Stimulated activated CD4-positive, alpha-beta T cell treated with anti-CD3 and anti-CD28 coated beads, Interleukin-4, amount 100 ng/mL, for 1 hour (primary cell): Measurements from ENCODE around the gene CAMKMT.
"Not testable (repeated sequence)": the region's sequence is repeated elsewhere in the genome, so short reads cannot be mapped to it uniquely, and the experiment has no call there.

Experiments used
- DNase-seq: peaks from one replicate; pipeline ENCODE4 v3.0.0-alpha.2; 2020

Gene CAMKMT

GRCh38 chr2:44362207-44363015, 664 bp downstream of the CAMKMT start:
- peak; percentile 48 for DNase-seq

- no peak for DNase-seq
Observed at GRCh38 chr2:44364604-44365003, 2.9 kb downstream of the CAMKMT start.

DNA sequence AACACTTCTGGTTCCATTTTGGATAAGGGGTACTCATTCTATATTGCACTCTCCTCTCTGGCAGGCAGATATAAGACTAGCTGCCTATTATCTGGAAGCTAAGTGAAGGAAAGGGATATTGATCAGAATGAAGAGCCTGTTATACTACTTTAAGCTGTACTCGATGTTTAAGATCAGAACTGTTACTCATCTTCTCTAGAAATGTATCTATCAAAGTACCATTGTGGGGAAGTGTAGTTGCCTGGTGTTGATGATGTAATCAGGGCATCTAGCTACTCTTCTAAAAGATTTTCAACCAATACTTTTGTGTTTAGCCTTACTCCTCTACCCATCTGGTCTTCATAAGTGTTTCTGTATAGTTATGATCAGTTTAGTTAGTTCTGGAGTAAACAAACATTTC, 5.8 kb downstream of the CAMKMT start:
- DNase-seq: no peak

- DNase-seq: no peak
Observed at GRCh38 chr2:44369392-44369791, 7.6 kb downstream of the CAMKMT start.

- DNase-seq: no peak
Observed at GRCh38 chr2:44371445-44371844, 9.7 kb downstream of the CAMKMT start.

- no peak for DNase-seq
Observed at GRCh38 chr2:44372246-44372645, 10.5 kb downstream of the CAMKMT start.

DNA sequence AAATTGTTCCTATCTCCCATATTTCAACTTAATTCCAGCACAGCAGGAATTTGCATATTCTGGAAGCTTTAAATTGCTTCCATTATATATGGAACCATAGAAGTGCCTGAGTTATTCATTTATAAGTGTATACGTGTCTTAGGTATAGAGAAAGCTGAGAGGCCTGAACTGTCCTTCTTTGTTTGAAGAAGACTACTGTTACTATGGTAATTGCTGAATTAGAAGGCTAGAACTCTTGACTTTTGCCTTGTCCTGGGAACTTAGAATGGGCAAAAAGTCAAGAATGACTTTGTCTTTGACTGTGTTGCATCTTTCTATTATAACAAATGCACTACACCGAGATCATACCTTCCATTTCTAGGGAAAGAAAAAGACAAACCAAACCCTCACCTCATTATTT, 15.7 kb downstream of the CAMKMT start:
- DNase-seq: no peak

DNA sequence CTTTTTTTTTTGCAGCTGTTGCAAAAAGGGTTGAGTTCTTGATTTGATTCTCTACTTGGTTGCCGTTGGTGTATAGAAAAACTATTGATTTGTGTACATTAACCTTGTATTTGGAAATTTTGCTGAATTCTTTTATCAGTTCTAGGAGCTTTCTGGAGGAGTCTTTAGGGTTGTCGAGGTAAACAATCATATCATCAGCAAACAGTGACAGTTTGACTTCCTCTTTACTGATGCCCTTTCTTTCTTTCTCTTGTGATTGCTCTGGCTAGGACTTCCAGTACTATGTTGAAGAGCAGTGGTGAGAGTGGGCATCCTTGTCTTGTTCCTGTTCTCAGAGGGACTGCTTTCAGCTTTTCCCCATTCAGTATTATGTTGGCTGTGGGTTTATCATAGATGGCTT, 23.5 kb downstream of the CAMKMT start:
- not testable (repeated sequence) for DNase-seq

- DNase-seq: no peak
Observed at GRCh38 chr2:44388877-44389276, 27.1 kb downstream of the CAMKMT start.

DNA sequence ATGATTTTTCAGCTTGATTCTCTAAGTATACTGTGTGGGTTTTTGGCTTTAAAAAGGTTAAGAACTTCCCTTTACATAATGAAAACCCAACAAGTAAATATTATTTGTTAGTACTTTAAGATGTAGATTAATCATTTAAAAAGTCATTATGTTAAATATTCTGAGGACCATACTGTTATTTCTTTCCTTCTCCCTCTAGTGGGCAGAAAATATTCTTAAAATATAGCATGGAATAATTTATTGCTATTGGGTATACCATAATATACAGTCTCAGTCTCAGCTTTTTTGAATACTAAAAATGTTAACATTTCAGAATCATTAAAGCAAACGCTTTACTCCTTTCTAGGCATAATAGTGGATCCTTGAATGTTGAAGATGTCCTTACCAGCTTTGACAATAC, 28.1 kb downstream of the CAMKMT start:
- no peak for DNase-seq

- peak; percentile 56 for DNase-seq
Observed at GRCh38 chr2:44392338-44392943, 30.7 kb downstream of the CAMKMT start.

- no peak for DNase-seq
Observed at GRCh38 chr2:44397447-44398175, 35.9 kb downstream of the CAMKMT start.

DNA sequence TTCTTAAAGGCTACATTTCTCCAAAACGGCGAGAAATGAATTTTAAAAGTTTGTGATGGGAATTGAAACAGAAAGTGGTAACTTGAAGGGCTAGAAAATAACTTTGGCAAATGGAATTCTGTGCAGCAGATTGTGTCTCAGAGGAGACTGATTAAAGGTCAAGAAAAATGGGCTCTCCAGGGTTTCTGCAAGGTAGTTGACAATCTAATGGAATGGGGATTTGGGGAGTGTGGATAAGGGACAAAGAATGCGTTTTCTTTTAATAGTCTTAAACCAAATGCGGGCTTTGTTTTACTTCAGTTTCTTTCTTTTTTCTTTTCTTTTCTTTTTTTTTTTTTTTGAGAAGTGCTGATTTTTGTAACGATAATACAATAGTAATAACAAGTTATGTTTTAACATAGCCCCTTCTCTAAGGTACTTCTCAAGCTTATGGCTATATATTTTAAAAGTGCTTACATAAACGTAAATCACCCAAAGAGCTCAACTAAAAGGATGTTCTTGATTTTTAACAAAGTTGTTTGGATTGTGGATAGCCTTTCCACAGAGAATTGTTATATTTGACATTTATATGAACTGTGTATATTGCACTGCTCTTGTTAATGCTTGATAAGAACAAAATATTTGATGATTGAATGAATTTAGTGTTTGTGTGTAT, 36.6 kb downstream of the CAMKMT start:
- no peak for DNase-seq

GRCh38 chr2:44420725-44421124, 59.0 kb downstream of the CAMKMT start:
- DNase-seq: no peak

DNA sequence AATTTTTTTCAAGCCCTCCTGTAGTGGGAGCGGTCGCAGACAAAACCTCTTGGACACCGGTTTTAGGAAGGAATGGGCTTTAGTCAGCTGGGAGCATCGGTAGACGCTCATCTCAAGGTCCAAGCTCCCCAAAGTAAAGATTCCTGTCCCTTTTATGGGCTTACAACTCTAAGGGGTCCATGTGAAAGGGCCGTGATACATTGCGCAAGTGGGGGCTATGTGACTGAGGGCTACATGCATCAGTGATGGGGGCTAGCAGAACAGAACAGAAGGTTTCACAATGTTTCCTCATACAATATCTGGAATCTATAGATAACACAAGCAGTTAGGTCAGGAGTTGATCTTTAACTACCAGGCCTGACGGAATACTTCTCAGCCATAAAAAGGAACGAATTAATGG, 62.5 kb downstream of the CAMKMT start:
- DNase-seq: no peak

- DNase-seq: no peak
Observed at GRCh38 chr2:44429034-44429433, 67.3 kb downstream of the CAMKMT start.

DNA sequence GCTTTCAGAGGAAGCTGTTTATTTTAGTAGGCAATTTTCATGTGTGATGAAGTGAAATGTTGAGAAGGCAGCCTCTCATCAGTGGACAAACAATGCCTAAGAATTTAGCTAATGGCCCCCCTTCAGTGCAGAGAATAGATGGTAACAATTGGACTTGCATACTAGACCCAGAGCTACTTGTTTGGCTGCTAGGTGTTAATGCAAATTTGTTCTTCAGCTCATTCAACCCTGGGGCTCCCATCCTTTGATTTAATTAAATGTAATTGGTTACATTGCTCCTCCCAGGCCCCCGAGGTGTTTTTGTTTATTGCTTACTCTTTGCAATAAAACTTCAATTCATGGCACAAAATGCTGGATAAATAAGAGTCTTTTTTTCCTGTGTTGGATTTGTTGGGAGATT, 68.6 kb downstream of the CAMKMT start:
- no peak for DNase-seq

- DNase-seq: no peak
Observed at GRCh38 chr2:44433895-44434294, 72.1 kb downstream of the CAMKMT start.

DNA sequence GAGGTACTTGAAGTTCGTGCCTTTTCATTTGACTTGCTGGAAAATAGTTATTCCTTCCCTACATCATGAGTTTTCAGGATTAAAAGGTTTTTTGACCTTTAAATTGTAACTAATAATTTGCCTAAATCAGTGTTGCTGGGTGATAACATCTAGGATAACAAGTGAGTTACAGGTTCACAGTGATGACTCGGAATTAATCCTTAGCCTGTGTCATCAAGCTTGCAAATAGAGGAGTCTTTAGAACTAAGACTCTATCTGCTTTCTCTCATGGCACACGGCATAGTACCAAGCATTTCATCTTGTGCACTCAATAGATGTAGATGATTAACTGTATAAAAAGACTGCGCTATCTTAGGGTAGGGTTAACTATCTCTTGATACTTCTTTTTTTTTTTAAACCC, 79.5 kb downstream of the CAMKMT start:
- DNase-seq: no peak

DNA sequence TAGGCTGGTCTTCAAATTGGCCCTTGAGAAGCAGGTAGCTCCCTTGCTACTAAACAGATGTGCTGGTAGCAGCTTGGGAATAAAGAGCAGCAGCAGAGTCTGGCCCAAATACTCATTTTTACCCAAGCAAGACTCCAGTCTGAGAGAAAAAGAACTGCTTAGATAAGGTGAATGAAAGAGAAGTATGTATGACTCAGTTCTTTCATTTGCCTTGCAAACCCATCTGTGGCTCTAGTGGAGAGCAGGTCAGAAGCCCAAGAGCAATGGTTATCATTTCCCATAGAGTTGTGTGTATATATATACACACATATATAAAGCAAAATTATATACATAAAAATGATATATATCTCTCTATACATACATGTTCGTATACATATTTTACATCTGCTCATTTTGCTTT, 80.3 kb downstream of the CAMKMT start:
- DNase-seq: no peak

- DNase-seq: no peak
Observed at GRCh38 chr2:44443517-44443916, 81.8 kb downstream of the CAMKMT start.

GRCh38 chr2:44444881-44445280, 83.1 kb downstream of the CAMKMT start:
- DNase-seq: no peak

DNA sequence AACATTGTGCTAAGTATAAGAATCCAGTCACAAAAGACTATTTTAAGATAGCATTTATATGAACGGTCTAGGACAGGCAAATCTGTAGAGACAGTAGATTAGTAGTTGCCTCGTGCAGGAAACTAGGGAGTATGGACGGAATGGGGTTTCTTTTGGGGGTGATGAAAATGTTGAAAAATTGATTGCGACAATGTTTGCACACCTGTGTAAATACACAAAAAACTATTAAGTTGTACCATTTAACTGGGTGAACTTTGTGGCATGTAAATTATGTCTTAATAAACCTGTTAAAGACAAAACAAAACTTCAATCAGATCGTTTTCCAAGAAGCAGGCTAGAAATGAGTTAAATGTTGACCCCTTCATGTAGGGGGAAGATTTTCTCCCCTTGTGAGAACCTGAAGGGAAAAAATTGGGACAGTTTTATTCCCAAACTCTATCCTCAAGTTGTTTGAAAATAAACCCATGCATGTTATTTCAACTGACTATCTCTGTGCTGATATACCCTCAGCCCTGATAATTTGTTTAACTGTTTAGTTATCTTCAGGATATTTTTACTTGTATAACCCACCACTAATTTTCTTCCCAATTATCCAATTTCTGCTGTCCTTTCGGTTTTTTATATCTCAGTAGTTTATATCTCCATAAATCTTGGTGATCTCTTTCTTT, 87.2 kb downstream of the CAMKMT start:
- DNase-seq: no peak
